SK-N-MC (cell line): ENCODE data around the gene MMAB.

Experiments used
- EZH2 ChIP-seq: fragments of 200-600 bp; sonication (generic); IDR thresholded peaks from one replicate; pipeline ENCODE4 v1.6.1; 2017; ENCODE audit warnings: antibody characterized with exemption
- FOXP2 ChIP-seq: optimal IDR thresholded peaks from 2 replicates; pipeline ENCODE3; 2011; ENCODE audit warnings: mild to moderate bottlenecking, moderate library complexity; ENCODE audit not compliant: insufficient read depth; ENCODE audit errors: extremely low read length, control extremely low read depth
- POLR2AphosphoS5 ChIP-seq: IDR thresholded peaks from 2 replicates; pipeline ENCODE4 v1.6.1; 2012; ENCODE audit warnings: mild to moderate bottlenecking, low read depth, low read length, borderline replicate concordance

DNA sequence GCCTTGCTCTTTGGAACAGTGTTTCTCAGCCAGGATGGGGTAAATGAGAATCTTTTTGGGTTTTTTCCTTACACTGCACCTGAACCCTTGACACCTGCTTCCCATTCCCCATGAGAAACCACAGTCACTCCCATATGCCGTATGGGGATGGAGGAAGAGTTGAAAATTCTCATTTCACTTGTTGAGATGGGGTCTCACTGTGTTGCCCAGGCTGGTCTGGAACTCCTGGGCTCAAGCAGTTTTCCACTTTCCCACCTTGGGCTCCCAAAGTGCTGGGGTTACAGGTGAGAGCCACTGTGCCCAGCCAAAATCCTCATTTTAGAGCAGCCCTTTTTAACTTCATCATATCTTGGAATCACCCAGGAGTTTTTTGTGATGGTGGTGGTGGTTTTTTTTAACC, 4.0 kb upstream of the MMAB start:
- TF ChIP-seq EZH2 (no peak), POLR2AphosphoS5 (no peak), FOXP2 (no peak)
